Activated CD8-positive, alpha-beta T cell treated with anti-CD3 and anti-CD28 coated beads, Interleukin-2, amount 10 ng/mL, durations not matched to agents 7 days and 5 days (primary cell): ENCODE data around the gene TPST1. TPM values are rescaled to one million over a fixed set of nuclear protein-coding genes. Genes with fewer than 3 reads are reported as not detected.

Experiments used
- ATAC-seq: fragments of 150-1000 bp; cut with Tn5 transposase; one replicate; pipeline ENCODE4 v1.10.0; 2021; ENCODE audit warnings: moderate library complexity
- CTCF ChIA-PET: fragments of 350-600 bp; sonication (Branson Sonifier 250); formaldehyde crosslinking; loops from one replicate; lab custom pipeline; 2021; ENCODE audit warnings: antibody characterized with exemption; lab: Charles Lee
- POLR2A ChIA-PET: fragments of 350-600 bp; sonication (Branson Sonifier 250); formaldehyde crosslinking; loops from one replicate; lab custom pipeline; 2021; ENCODE audit warnings: antibody characterized with exemption; lab: Charles Lee
- DNase-seq: peaks from one replicate; pipeline ENCODE4 v3.0.0-alpha.2; 2020
- H3K27ac Mint-ChIP-seq: one replicate; pipeline ENCODE4 v1.8.0; 2021; ENCODE audit warnings: mild to moderate bottlenecking, mixed read lengths
- H3K27me3 Mint-ChIP-seq: one replicate; pipeline ENCODE4 v1.8.0; 2021; ENCODE audit warnings: low read depth, mixed read lengths
- H3K36me3 Mint-ChIP-seq: one replicate; pipeline ENCODE4 v1.8.0; 2021; ENCODE audit warnings: low read depth, mixed read lengths
- H3K4me1 Mint-ChIP-seq: one replicate; pipeline ENCODE4 v1.8.0; 2021; ENCODE audit warnings: low read depth, mixed read lengths
- H3K4me3 Mint-ChIP-seq: one replicate; pipeline ENCODE4 v1.8.0; 2021; ENCODE audit warnings: mild to moderate bottlenecking, mixed read lengths
- H3K9me3 Mint-ChIP-seq: one replicate; pipeline ENCODE4 v1.8.0; 2022; ENCODE audit warnings: mixed read lengths; ENCODE audit not compliant: insufficient read depth
- total RNA-seq, 2 experiments: library from RNA; stranded (reverse); gene quantifications; one replicate each; pipeline ENCODE4 v1.2.3, GENCODE V29; 2021

The TPST1 gene
- total RNA-seq, 2 experiments from 2014 or later: 1.6 to 1.8 TPM

DNA sequence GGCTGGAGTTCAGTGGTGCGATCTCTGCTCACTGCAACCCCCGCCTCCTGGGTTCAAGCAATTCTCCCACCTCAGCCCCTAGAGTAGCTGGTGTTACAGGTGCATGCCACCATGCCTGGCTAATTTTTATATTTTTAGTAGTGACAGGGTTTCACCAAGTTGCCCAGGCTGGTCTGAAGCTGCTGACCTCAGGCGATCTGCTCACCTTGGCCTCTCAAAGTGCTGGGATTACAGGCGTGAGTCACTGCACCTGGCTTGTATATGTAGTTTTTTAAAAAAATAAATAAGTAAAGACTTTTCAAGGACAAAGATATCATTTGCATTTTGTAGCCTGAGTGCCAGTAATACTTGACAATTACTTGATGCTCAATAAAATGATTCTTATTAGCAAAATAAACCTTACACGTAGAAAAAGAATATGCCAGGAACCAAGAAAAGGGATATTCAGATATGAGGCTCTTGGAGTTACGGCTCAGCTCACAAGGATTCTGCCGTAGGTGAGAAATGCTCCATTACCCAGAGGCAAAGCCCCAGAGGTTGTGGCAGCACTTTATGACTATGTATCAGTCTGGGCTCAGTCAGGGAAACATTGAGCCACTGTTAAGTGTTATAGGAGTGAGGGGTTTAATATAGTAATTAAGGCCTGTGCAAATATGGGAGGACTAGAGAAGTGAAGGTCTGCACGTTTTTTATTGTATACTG, 98.5 kb downstream of the TPST1 start:
- Mint-ChIP-seq H3K4me1 (no peaks in the 10 kb centered on the region), H3K4me3 (no peak overlapping the region), H3K36me3 (no peaks in the 10 kb centered on the region), H3K9me3 (peaks cover 2% of the 10 kb centered on the region), H3K27ac (no peak overlapping the region), H3K27me3 (no peaks in the 10 kb centered on the region)
- no peak for DNase-seq
- ChIA-PET CTCF (no interaction called here), POLR2A (no interaction called here)
- no peak for ATAC-seq

DNA sequence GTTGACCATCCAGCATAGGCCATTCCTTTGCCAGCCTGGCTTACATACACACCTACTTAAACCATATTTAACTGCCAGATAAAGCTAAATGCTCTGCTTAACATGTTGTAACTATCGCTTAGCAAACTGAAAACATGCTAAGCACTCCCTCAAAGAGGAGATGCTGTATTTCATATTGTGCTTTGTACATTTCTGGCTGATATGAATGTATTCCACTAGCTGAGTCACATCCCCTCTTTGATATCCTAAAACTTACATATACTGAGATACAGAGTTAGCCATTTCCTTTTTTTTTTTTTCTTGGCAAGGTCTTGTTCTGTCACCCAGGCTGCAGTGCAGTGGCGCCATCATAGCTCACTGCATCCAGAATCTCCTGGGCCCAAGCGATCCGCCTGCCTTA, 99.4 kb downstream of the TPST1 start:
- Mint-ChIP-seq H3K27ac (no peak overlapping the region), H3K27me3 (no peaks in the 10 kb centered on the region), H3K36me3 (no peaks in the 10 kb centered on the region), H3K4me1 (no peaks in the 10 kb centered on the region), H3K9me3 (no peaks in the 10 kb centered on the region), H3K4me3 (no peak overlapping the region)
- DNase-seq: no peak
- CTCF ChIA-PET: no interaction called here
- POLR2A ChIA-PET: interaction anchor here (0.7 kb wide), 1 partner anchor 99 kb away, joined by 3 read pairs; no protein-coding TSS in a partner anchor
- ATAC-seq: no peak

DNA sequence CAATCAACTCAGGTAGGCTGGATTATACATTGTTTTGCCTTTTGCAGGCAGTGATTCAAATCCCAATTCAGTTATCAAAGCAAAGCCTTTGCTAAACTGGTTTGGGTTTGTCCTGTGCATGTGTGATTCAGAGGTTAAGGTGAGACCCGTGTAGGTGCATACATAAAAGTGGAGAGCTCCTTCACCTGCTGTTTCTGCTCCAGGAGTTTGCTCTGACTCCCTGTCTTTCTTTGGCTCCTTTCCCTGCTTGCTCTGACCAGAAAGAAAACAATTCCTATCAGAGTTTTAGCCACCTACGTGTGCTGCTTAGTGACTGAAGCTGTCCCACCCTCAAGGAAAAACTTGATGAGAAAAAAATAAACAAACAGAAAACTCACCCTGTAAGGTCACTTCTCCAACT, 101.1 kb downstream of the TPST1 start:
- Mint-ChIP-seq H3K27ac (no peak overlapping the region), H3K9me3 (no peaks in the 10 kb centered on the region), H3K4me1 (no peaks in the 10 kb centered on the region), H3K4me3 (no peak overlapping the region), H3K36me3 (no peaks in the 10 kb centered on the region), H3K27me3 (no peaks in the 10 kb centered on the region)
- ATAC-seq (no peak), DNase-seq (no peak)
- CTCF ChIA-PET: no interaction called here
- POLR2A ChIA-PET: no interaction called here

DNA sequence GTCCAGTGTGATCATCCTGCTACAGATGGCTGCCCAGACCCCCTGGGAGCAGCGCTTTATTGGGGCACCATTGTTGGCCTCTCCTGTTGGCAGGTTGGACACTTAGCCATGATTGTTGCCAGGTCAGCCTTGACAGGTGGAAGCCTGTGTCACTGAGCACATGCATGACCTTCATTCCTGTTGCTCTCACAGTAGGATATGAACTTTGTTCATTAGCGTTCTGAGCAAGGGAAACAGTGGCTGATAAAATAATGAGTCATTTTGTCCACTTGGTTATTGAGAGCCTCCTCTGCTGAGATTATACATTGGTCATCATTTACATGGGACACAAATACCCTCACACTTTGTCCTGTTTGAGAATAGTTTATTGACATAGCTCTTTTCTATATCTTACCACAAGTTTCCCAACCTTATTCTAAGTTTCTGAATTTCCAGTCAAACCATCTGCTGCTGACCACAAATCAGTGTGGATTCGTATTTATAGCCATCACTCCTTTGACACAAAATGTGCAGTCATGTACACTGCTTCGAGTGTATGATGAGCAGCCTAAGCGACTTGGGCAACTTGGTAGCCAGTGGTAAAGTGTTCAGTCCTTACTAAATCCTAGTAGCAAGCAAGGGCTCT, 102.6 kb downstream of the TPST1 start:
- Mint-ChIP-seq H3K27me3 (no peaks in the 10 kb centered on the region), H3K4me1 (no peaks in the 10 kb centered on the region), H3K36me3 (no peaks in the 10 kb centered on the region), H3K27ac (no peak overlapping the region), H3K9me3 (no peaks in the 10 kb centered on the region), H3K4me3 (no peak overlapping the region)
- CTCF ChIA-PET: no interaction called here
- no peak for ATAC-seq
- DNase-seq: no peak
- POLR2A ChIA-PET: no interaction called here

DNA sequence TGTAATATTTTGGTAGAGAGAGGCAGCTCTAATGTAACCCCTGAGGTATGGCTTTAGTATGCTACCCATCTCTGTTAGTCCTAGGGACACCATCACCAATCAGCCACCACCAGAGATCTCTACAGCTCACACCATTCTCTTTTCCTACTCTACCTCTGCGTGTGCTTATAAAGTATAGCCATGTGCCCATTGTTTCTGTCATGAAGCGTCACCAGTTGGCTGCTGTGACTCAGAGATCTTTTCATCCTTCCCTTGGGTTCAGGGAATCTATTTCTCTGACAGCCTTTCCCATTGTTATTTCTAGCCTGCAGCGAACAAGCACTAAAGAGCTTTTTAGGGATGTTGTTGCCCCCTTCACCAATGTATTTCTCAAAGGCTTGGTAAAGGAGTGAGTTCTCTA, 103.3 kb downstream of the TPST1 start:
- no peaks in the 10 kb centered on the region for H3K27me3 Mint-ChIP-seq
- POLR2A ChIA-PET: no interaction called here

DNA sequence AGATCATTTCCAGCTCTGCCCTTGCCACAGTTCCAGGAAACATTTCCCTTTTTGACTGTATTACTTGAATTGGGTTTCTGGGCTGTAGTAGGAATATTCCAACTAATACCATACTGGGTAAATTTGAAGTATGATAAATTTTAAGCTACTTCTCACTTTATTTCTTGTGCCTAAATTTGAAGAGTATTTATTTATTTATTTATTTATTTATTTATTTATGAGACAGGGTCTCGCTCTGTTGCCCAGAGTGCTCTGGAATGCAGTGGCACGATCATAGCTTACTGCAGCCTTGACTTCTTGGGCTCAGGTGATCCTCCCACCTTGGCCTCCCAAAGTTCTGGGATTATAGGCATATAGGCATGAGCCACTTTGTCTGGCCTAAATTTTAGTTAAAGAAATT, 105.5 kb downstream of the TPST1 start:
- peaks cover 6% of the 10 kb centered on the region for H3K27me3 Mint-ChIP-seq
- H3K4me3 Mint-ChIP-seq: no peak overlapping the region
- H3K27ac Mint-ChIP-seq: no peak overlapping the region
- peaks cover 4% of the 10 kb centered on the region for H3K4me1 Mint-ChIP-seq
- H3K9me3 Mint-ChIP-seq: no peaks in the 10 kb centered on the region
- H3K36me3 Mint-ChIP-seq: no peaks in the 10 kb centered on the region
- no peak for DNase-seq
- ATAC-seq: no peak
- POLR2A ChIA-PET: no interaction called here
- CTCF ChIA-PET: no interaction called here

More for the DNA sequence above, 103.3 kb downstream of the TPST1 start:
- H3K9me3 Mint-ChIP-seq: no peaks in the 10 kb centered on the region
- no peak overlapping the region for H3K4me3 Mint-ChIP-seq
- no peak overlapping the region for H3K27ac Mint-ChIP-seq
- no peak for ATAC-seq
- H3K4me1 Mint-ChIP-seq: no peaks in the 10 kb centered on the region
- no peak for DNase-seq
- CTCF ChIA-PET: no interaction called here
- no peaks in the 10 kb centered on the region for H3K36me3 Mint-ChIP-seq

DNA sequence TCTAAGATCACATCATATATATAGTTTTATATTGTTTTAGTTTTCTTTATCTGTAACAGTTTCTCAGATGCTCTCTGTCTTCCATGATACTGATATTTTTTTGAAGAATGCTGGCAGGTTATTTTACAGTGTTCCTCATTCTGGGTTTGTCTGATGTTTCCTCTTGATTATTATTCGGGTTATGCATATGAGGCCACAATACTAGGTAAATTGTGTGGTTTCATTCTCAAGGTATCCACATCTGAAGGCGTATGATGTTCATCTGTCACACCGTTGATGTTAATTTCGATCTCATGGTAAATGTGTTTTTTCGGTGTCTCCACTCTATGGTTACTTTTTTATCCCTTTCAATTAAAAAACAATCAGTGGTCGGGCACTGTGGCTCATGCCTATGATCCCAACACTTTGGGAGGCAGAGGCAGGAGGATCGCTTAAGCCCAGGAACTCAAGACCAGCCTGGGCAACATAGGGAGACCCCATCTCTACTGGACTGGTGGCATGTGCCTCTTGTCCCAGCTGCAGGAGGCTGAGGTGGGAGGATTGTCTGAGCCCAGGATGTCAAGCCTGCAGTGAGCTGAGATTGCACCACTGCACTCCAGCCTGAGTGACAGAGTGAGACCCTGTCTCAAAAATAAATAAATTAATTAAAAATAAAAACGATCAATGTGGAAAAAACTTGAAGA, 108.9 kb downstream of the TPST1 start:
- POLR2A ChIA-PET: no interaction called here
- no peak for DNase-seq
- H3K4me1 Mint-ChIP-seq: peaks cover 4% of the 10 kb centered on the region
- CTCF ChIA-PET: no interaction called here
- no peak overlapping the region for H3K4me3 Mint-ChIP-seq
- no peak for ATAC-seq
- peaks cover 6% of the 10 kb centered on the region for H3K27me3 Mint-ChIP-seq
- H3K9me3 Mint-ChIP-seq: no peaks in the 10 kb centered on the region
- H3K27ac Mint-ChIP-seq: no peak overlapping the region
- H3K36me3 Mint-ChIP-seq: no peaks in the 10 kb centered on the region

DNA sequence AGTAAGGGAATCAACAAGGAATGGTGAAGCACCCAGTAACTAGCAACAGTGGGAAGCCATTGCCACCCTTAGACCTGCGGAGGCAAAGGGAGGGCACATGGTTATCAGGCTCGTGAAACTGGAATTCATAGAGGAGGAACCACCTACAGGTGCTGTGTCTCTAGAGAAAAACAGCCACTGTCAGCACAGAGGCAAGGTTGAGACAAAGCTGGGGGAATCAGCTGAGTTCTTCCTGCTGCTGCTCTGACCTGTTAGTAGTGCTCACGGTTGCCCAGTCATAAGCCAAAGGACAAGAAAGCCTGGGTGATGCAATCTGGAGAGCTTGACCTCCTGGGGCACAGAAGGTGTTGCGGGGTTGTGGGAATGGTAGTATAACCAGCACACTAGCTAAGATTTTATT, 110.1 kb downstream of the TPST1 start:
- no peak for ATAC-seq
- no peak for DNase-seq
- Mint-ChIP-seq H3K4me3 (no peak overlapping the region), H3K27me3 (peaks cover 6% of the 10 kb centered on the region), H3K4me1 (peaks cover 4% of the 10 kb centered on the region), H3K36me3 (no peaks in the 10 kb centered on the region), H3K9me3 (no peaks in the 10 kb centered on the region), H3K27ac (no peak overlapping the region)
- CTCF ChIA-PET: no interaction called here
- POLR2A ChIA-PET: no interaction called here

DNA sequence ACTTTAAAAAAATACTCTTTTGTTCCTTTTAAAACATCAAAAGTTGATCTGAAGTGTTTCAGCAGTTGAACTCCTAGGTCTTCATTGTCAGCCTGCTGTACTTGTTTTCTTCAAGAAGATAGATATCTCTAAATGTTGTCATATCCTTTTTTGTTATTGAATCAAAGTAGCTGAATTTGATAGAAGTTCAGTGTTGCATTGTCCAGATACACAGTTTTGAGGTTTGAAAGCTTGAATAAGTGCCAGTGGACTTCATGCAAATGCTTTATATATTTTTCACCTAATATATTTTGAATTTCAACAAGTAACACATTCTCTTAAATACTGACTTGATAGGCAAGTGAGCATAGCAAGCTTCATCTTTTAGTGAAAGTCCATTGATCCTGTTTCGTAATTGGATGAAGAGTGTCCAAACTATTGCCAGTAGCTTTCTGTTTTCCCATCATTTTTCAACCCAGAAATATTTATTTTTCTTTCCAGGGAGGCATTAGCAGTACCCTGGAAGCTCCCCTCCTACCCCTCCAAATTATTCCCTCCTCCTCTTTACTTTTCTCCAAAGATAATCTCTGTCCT, 114.4 kb downstream of the TPST1 start:
- H3K36me3 Mint-ChIP-seq: no peaks in the 10 kb centered on the region
- ChIA-PET POLR2A (no interaction called here), CTCF (no interaction called here)
- H3K4me1 Mint-ChIP-seq: no peaks in the 10 kb centered on the region
- H3K27me3 Mint-ChIP-seq: no peaks in the 10 kb centered on the region
- H3K27ac Mint-ChIP-seq: no peak overlapping the region
- ATAC-seq (no peak), DNase-seq (no peak)
- H3K4me3 Mint-ChIP-seq: no peak overlapping the region
- peaks cover 17% of the 10 kb centered on the region for H3K9me3 Mint-ChIP-seq

DNA sequence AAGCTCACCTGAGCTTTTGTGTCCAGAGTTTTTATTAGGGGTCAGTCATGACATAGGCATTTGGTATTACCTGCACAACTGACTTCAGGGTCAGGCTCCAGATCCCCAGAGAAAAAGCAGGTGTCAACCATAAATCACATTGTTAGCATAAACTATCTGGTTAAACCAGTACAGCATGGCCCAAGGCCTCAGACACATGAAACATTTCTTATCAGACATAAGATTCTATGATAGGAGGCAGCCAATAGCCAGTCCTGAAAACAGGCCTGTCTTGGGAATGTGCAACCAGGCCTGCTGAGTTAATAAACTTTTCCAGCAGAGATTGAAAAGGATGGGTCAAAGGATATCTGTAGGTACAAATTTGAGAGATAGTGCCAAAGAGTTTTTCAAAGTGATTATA, 116.1 kb downstream of the TPST1 start:
- no peaks in the 10 kb centered on the region for H3K36me3 Mint-ChIP-seq
- no peak overlapping the region for H3K27ac Mint-ChIP-seq
- no peak overlapping the region for H3K4me3 Mint-ChIP-seq
- DNase-seq (no peak), ATAC-seq (no peak)
- peaks cover 17% of the 10 kb centered on the region for H3K9me3 Mint-ChIP-seq
- H3K4me1 Mint-ChIP-seq: no peaks in the 10 kb centered on the region
- H3K27me3 Mint-ChIP-seq: no peaks in the 10 kb centered on the region
- ChIA-PET POLR2A (no interaction called here), CTCF (no interaction called here)

DNA sequence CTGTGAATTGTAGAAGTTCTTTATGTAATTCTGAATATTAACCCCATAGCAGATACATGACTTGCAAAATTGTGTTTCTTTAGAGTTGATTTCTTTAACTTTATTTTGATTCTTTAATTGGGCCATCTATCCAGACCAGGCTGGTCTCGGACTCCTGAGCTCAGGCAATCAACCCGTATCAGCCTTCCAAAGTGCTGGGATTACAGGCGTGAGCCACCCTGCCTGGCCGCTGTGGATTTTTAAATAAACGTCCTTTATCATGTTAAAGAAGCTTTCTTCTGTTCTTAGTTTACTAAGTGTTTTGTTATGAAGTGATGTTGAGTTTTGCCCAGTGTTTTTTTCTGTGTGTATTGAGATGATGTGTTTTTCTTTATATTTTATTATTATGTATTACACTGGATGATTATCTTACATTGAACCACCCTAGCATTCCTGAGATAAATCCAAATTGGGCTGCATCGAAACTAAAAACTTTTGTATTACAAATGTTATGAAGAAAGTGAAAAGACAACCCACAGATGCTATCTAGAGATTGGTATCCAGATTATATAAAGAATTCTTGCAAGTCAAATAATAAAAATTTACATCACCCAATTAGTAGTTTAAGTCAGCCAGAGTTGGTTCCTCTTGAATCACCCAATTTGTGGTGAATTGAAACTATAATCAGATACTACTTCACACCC, 118.1 kb downstream of the TPST1 start:
- ChIA-PET POLR2A (no interaction called here), CTCF (no interaction called here)
- no peak for DNase-seq
- H3K9me3 Mint-ChIP-seq: peaks cover 17% of the 10 kb centered on the region
- no peak overlapping the region for H3K4me3 Mint-ChIP-seq
- no peaks in the 10 kb centered on the region for H3K36me3 Mint-ChIP-seq
- H3K4me1 Mint-ChIP-seq: no peaks in the 10 kb centered on the region
- H3K27ac Mint-ChIP-seq: no peak overlapping the region
- ATAC-seq: no peak
- no peaks in the 10 kb centered on the region for H3K27me3 Mint-ChIP-seq
